IPS-18a (cell line): ENCODE results near the gene RBM22.

Experiments
- H3K27ac ChIP-seq: one replicate; pipeline ENCODE4 v1.5.1; 2013; ENCODE audit warnings: low read length
- H3K27me3 ChIP-seq: one replicate; pipeline ENCODE4 v1.6.1; 2013; ENCODE audit warnings: mild to moderate bottlenecking, low read length; ENCODE audit not compliant: control insufficient read depth, insufficient read depth
- H3K36me3 ChIP-seq: one replicate; pipeline ENCODE4 v1.6.1; 2013; ENCODE audit warnings: low read depth, low read length; ENCODE audit not compliant: control insufficient read depth
- H3K4me1 ChIP-seq: one replicate; pipeline ENCODE4 v1.6.1; 2013; ENCODE audit warnings: low read depth, low read length; ENCODE audit not compliant: control insufficient read depth
- H3K4me3 ChIP-seq: one replicate; pipeline ENCODE4 v1.5.1; 2013; ENCODE audit warnings: low read length
- H3K9ac ChIP-seq: one replicate; pipeline ENCODE4 v1.6.1; 2013; ENCODE audit warnings: mild to moderate bottlenecking, low read length, moderate library complexity
- H3K9me3 ChIP-seq: one replicate; pipeline ENCODE4 v1.6.1; 2013; ENCODE audit warnings: low read depth, low read length; ENCODE audit not compliant: control insufficient read depth

Gene RBM22

GRCh38 chr5:150649108-150650020 is 51.5 kb downstream of the RBM22 start:
- Histone ChIP-seq H3K9ac (no peak overlapping the region), H3K4me1 (peaks cover 13% of the 10 kb centered on the region), H3K4me3 (no peak overlapping the region), H3K27ac (no peak overlapping the region), H3K27me3 (no peaks in the 10 kb centered on the region), H3K9me3 (no peaks in the 10 kb centered on the region), H3K36me3 (no peaks in the 10 kb centered on the region)

- no peaks in the 10 kb centered on the region for H3K9me3 ChIP-seq
- peaks cover 16% of the 10 kb centered on the region for H3K4me1 ChIP-seq
- no peak overlapping the region for H3K9ac ChIP-seq
- H3K27ac ChIP-seq: no peak overlapping the region
- H3K4me3 ChIP-seq: no peak overlapping the region
- H3K36me3 ChIP-seq: no peaks in the 10 kb centered on the region
- no peaks in the 10 kb centered on the region for H3K27me3 ChIP-seq
Observed at GRCh38 chr5:150648294-150649107, 52.4 kb downstream of the RBM22 start.

GRCh38 chr5:150647275-150648251 is 53.3 kb downstream of the RBM22 start:
- Histone ChIP-seq H3K27me3 (no peaks in the 10 kb centered on the region), H3K27ac (no peak overlapping the region), H3K4me1 (peaks cover 16% of the 10 kb centered on the region), H3K36me3 (no peaks in the 10 kb centered on the region), H3K9me3 (no peaks in the 10 kb centered on the region), H3K4me3 (no peak overlapping the region), H3K9ac (no peak overlapping the region)

GRCh38 chr5:150645070-150645700 is 55.7 kb downstream of the RBM22 start:
- H3K27me3 ChIP-seq: no peaks in the 10 kb centered on the region
- no peaks in the 10 kb centered on the region for H3K36me3 ChIP-seq
- H3K9ac ChIP-seq: no peak overlapping the region
- no peaks in the 10 kb centered on the region for H3K9me3 ChIP-seq
- peaks cover 19% of the 10 kb centered on the region for H3K4me1 ChIP-seq
- no peak overlapping the region for H3K27ac ChIP-seq
- no peak overlapping the region for H3K4me3 ChIP-seq

- no peaks in the 10 kb centered on the region for H3K9me3 ChIP-seq
- H3K4me3 ChIP-seq: no peak overlapping the region
- no peaks in the 10 kb centered on the region for H3K27me3 ChIP-seq
- H3K36me3 ChIP-seq: no peaks in the 10 kb centered on the region
- H3K4me1 ChIP-seq: peaks cover 19% of the 10 kb centered on the region
- H3K27ac ChIP-seq: no peak overlapping the region
- H3K9ac ChIP-seq: no peak overlapping the region
Observed at GRCh38 chr5:150644514-150644913, 56.3 kb downstream of the RBM22 start.

GRCh38 chr5:150644058-150644457 is 56.8 kb downstream of the RBM22 start:
- no peak overlapping the region for H3K4me3 ChIP-seq
- no peaks in the 10 kb centered on the region for H3K27me3 ChIP-seq
- H3K9me3 ChIP-seq: no peaks in the 10 kb centered on the region
- no peak overlapping the region for H3K9ac ChIP-seq
- no peaks in the 10 kb centered on the region for H3K36me3 ChIP-seq
- peaks cover 19% of the 10 kb centered on the region for H3K4me1 ChIP-seq
- no peak overlapping the region for H3K27ac ChIP-seq

GRCh38 chr5:150642991-150643710 is 57.7 kb downstream of the RBM22 start:
- Histone ChIP-seq H3K9me3 (no peaks in the 10 kb centered on the region), H3K27me3 (no peaks in the 10 kb centered on the region), H3K36me3 (no peaks in the 10 kb centered on the region), H3K27ac (no peak overlapping the region), H3K9ac (no peak overlapping the region), H3K4me3 (no peak overlapping the region), H3K4me1 (peaks cover 26% of the 10 kb centered on the region)

GRCh38 chr5:150642567-150642927 is 58.3 kb downstream of the RBM22 start:
- H3K36me3 ChIP-seq: no peaks in the 10 kb centered on the region
- H3K9me3 ChIP-seq: no peaks in the 10 kb centered on the region
- no peak overlapping the region for H3K27ac ChIP-seq
- H3K9ac ChIP-seq: no peak overlapping the region
- no peak overlapping the region for H3K4me3 ChIP-seq
- H3K27me3 ChIP-seq: no peaks in the 10 kb centered on the region
- peaks cover 32% of the 10 kb centered on the region for H3K4me1 ChIP-seq

- H3K9ac ChIP-seq: no peak overlapping the region
- H3K4me3 ChIP-seq: no peak overlapping the region
- H3K36me3 ChIP-seq: no peaks in the 10 kb centered on the region
- no peaks in the 10 kb centered on the region for H3K27me3 ChIP-seq
- no peak overlapping the region for H3K27ac ChIP-seq
- H3K4me1 ChIP-seq: peaks cover 35% of the 10 kb centered on the region
- no peaks in the 10 kb centered on the region for H3K9me3 ChIP-seq
Observed at GRCh38 chr5:150641824-150642566, 58.9 kb downstream of the RBM22 start.

GRCh38 chr5:150641006-150641570 is 59.8 kb downstream of the RBM22 start:
- Histone ChIP-seq H3K27ac (no peak overlapping the region), H3K36me3 (no peaks in the 10 kb centered on the region), H3K9ac (no peak overlapping the region), H3K4me1 (peaks cover 35% of the 10 kb centered on the region), H3K4me3 (no peak overlapping the region), H3K9me3 (no peaks in the 10 kb centered on the region), H3K27me3 (no peaks in the 10 kb centered on the region)
